ENCODE measurements around the gene ICOS. TPM values are rescaled to one million over a fixed set of nuclear protein-coding genes. Genes with fewer than 3 reads are reported as not detected.
"Not testable (repeated sequence)": the region's sequence is repeated elsewhere in the genome, so short reads cannot be mapped to it uniquely, and the experiment has no call there.

Gene ICOS
- total RNA-seq, 1 donor from 2014 or later, result 3.0 TPM

GRCh38 chr2:203937788-203938187 lies 1.2 kb downstream of the ICOS start:
- Histone ChIP-seq H3K4me1 (no peaks in the 10 kb centered on the region), H3K27me3 (ENCODE audit: low read depth) (no peaks in the 10 kb centered on the region), H3K4me3 (peak overlapping the region; percentile 15), H3K27ac (no peak overlapping the region), H3K36me3 (no peaks in the 10 kb centered on the region), H3K9me3 (no peaks in the 10 kb centered on the region)
- DNase-seq, result no peak
- no peak for TF ChIP-seq CTCF (IDR thresholded peaks at IDR 0.05)
- ATAC-seq, result no peak
- intact Hi-C loops (cut with DNase I), result no loop called here

- Histone ChIP-seq H3K27ac (no peak overlapping the region), H3K36me3 (no peaks in the 10 kb centered on the region), H3K9me3 (no peaks in the 10 kb centered on the region), H3K4me1 (no peaks in the 10 kb centered on the region), H3K27me3 (ENCODE audit: low read depth) (no peaks in the 10 kb centered on the region), H3K4me3 (no peak overlapping the region)
- peak in 1 of 2 donors; percentile 70 for ATAC-seq
- no peak for TF ChIP-seq CTCF (IDR thresholded peaks at IDR 0.05)
- intact Hi-C loops (cut with DNase I), result no loop called here
- DNase-seq, result no peak
Observed at GRCh38 chr2:203940039-203940438, 3.5 kb downstream of the ICOS start.

GRCh38 chr2:203943493-203944382 lies 7.2 kb downstream of the ICOS start:
- H3K27me3 ChIP-seq (ENCODE audit: low read depth); H3K9me3 ChIP-seq; intact Hi-C loops (cut with DNase I); H3K36me3 ChIP-seq; H3K27ac ChIP-seq; H3K4me3 ChIP-seq; DNase-seq; ATAC-seq; H3K4me1 ChIP-seq: not testable (repeated sequence)

- TF ChIP-seq CTCF (IDR thresholded peaks at IDR 0.05), result no peak
- ATAC-seq, result no peak
- intact Hi-C loops (cut with DNase I), result no loop called here
Observed at GRCh38 chr2:203948733-203949132, 12.2 kb downstream of the ICOS start.

GRCh38 chr2:203949228-203949627 lies 12.7 kb downstream of the ICOS start:
- Histone ChIP-seq H3K4me3 (no peak overlapping the region), H3K4me1 (no peaks in the 10 kb centered on the region), H3K27me3 (ENCODE audit: low read depth) (no peaks in the 10 kb centered on the region), H3K27ac (no peak overlapping the region), H3K9me3 (no peaks in the 10 kb centered on the region), H3K36me3 (no peaks in the 10 kb centered on the region)
- intact Hi-C loops (cut with DNase I), result no loop called here
- TF ChIP-seq CTCF (IDR thresholded peaks at IDR 0.05), result no peak
- DNase-seq (no peak), ATAC-seq (no peak)

More at GRCh38 chr2:203948733-203949132, 12.2 kb downstream of the ICOS start:
- H3K36me3 ChIP-seq, result no peaks in the 10 kb centered on the region
- DNase-seq, result no peak
- H3K9me3 ChIP-seq, result no peaks in the 10 kb centered on the region
- no peaks in the 10 kb centered on the region for H3K27me3 ChIP-seq (ENCODE audit: low read depth)
- H3K4me1 ChIP-seq, result no peaks in the 10 kb centered on the region
- no peak overlapping the region for H3K27ac ChIP-seq
- H3K4me3 ChIP-seq, result no peak overlapping the region

GRCh38 chr2:203951366-203951902 lies 14.9 kb downstream of the ICOS start:
- Histone ChIP-seq H3K36me3 (no peaks in the 10 kb centered on the region), H3K9me3 (no peaks in the 10 kb centered on the region), H3K4me1 (no peaks in the 10 kb centered on the region), H3K27me3 (ENCODE audit: low read depth) (no peaks in the 10 kb centered on the region), H3K4me3 (no peak overlapping the region), H3K27ac (no peak overlapping the region)
- no peak for DNase-seq
- ATAC-seq, result no peak
- TF ChIP-seq CTCF (IDR thresholded peaks at IDR 0.05), result no peak
- intact Hi-C loops (cut with DNase I), result no loop called here

Data from lower lobe of right lung (tissue), 2 donors.